Mesenchymal stem cell (in vitro differentiated cells and primary cell): ENCODE measurements around the gene MRPL39.

Experiments used
- DNase-seq: peaks from one replicate; pipeline ENCODE4 v3.0.0-alpha.2; 2013
- H2AFZ ChIP-seq: one replicate; pipeline ENCODE4 v1.6.1; 2013; ENCODE audit warnings: low read depth, mild to moderate bottlenecking, control low read depth, inconsistent platforms, low read length, moderate library complexity
- H2AK5ac ChIP-seq: 2 replicates; pipeline ENCODE4 v1.6.1; 2013; ENCODE audit warnings: low read length, moderate library complexity, mild to moderate bottlenecking, inconsistent platforms; ENCODE audit not compliant: severe bottlenecking
- H2BK120ac ChIP-seq: one replicate; pipeline ENCODE4 v1.6.1; 2013; ENCODE audit warnings: low read depth, mild to moderate bottlenecking, inconsistent platforms, low read length, moderate library complexity
- H2BK12ac ChIP-seq, 2 experiments: one replicate each; pipeline ENCODE4 v1.6.1; 2013; ENCODE audit warnings: inconsistent platforms in 2 of 2, low read length in 2 of 2, mild to moderate bottlenecking in 2 of 2, moderate library complexity in 2 of 2, control low read depth in 1 of 2
- H2BK15ac ChIP-seq: one replicate; pipeline ENCODE4 v1.6.1; 2013; ENCODE audit warnings: mild to moderate bottlenecking, low read depth, inconsistent platforms; ENCODE audit not compliant: poor library complexity, severe bottlenecking
- H2BK5ac ChIP-seq: 2 replicates; pipeline ENCODE4 v1.6.1; 2013; ENCODE audit warnings: low read depth, mild to moderate bottlenecking, low read length, control low read depth, inconsistent platforms; ENCODE audit not compliant: poor library complexity, severe bottlenecking
- H3K14ac ChIP-seq, 2 experiments: one replicate each; pipeline ENCODE4 v1.6.1; 2013; ENCODE audit warnings: inconsistent platforms in 2 of 2, low read length in 2 of 2, control low read depth in 1 of 2, mild to moderate bottlenecking in 1 of 2, moderate library complexity in 1 of 2
- H3K18ac ChIP-seq, 2 experiments: one replicate each; pipeline ENCODE4 v1.6.1; 2013; ENCODE audit warnings: inconsistent platforms in 2 of 2, low read length in 2 of 2, control low read depth in 1 of 2, low read depth in 1 of 2, mild to moderate bottlenecking in 1 of 2
- H3K23ac ChIP-seq, 2 experiments: one replicate each; pipeline ENCODE4 v1.6.1; 2013; ENCODE audit warnings: inconsistent platforms in 2 of 2, low read length in 2 of 2, mild to moderate bottlenecking in 2 of 2, moderate library complexity in 2 of 2, control low read depth in 1 of 2
- H3K27ac ChIP-seq: 2 replicates; pipeline ENCODE4 v1.5.1; 2013; ENCODE audit warnings: mild to moderate bottlenecking, moderate library complexity, low read length, control low read depth, inconsistent platforms; ENCODE audit not compliant: poor library complexity, severe bottlenecking
- H3K27me3 ChIP-seq, 2 experiments: 2 replicates each; pipeline versions ENCODE4 v1.6.1 to v1.7.0; 2013; ENCODE audit warnings: low read length in 2 of 2, mild to moderate bottlenecking in 2 of 2, moderate library complexity in 2 of 2, control low read depth in 1 of 2, inconsistent platforms in 1 of 2; ENCODE audit not compliant: control insufficient read depth in 1 of 2, insufficient read depth in 1 of 2
- H3K36me3 ChIP-seq, 2 experiments: 2 replicates each; pipeline versions ENCODE4 v1.6.1 to v1.7.0; 2013; ENCODE audit warnings: low read length in 2 of 2, control low read depth in 1 of 2, inconsistent platforms in 1 of 2, low read depth in 1 of 2, mild to moderate bottlenecking in 1 of 2; ENCODE audit not compliant: insufficient read depth in 2 of 2, control insufficient read depth in 1 of 2
- H3K4ac ChIP-seq, 2 experiments: one replicate each; pipeline ENCODE4 v1.6.1; 2013; ENCODE audit warnings: inconsistent platforms in 2 of 2, low read length in 2 of 2, mild to moderate bottlenecking in 2 of 2, moderate library complexity in 2 of 2, control low read depth in 1 of 2, low read depth in 1 of 2
- H3K4me1 ChIP-seq: 2 replicates; pipeline ENCODE4 v1.6.1; 2013; ENCODE audit warnings: low read depth, low read length, control low read depth; ENCODE audit not compliant: control insufficient read depth, insufficient read depth
- H3K4me2 ChIP-seq: 2 replicates; pipeline ENCODE4 v1.6.1; 2013; ENCODE audit warnings: low read length, mild to moderate bottlenecking, inconsistent platforms; ENCODE audit not compliant: poor library complexity, severe bottlenecking
- H3K4me3 ChIP-seq, 2 experiments: 2 replicates each; pipeline versions ENCODE4 v1.5.1 to v1.7.0; 2013; ENCODE audit warnings: low read length in 2 of 2, mild to moderate bottlenecking in 2 of 2, control low read depth in 1 of 2, low read depth in 1 of 2; ENCODE audit not compliant: insufficient read depth in 1 of 2
- H3K79me1 ChIP-seq: replicated peaks from 2 replicates; pipeline ENCODE4 v1.6.1; 2013; ENCODE audit warnings: mild to moderate bottlenecking, control low read depth, low read length, inconsistent platforms; ENCODE audit not compliant: poor library complexity, severe bottlenecking
- H3K9ac ChIP-seq: 2 replicates; pipeline ENCODE4 v1.7.0; 2013; ENCODE audit warnings: mild to moderate bottlenecking, low read length, moderate library complexity
- H3K9me3 ChIP-seq: 2 replicates; pipeline ENCODE4 v1.7.0; 2013; ENCODE audit warnings: mild to moderate bottlenecking, low read length; ENCODE audit not compliant: control insufficient read depth
- H4K8ac ChIP-seq: one replicate; pipeline ENCODE4 v1.6.1; 2013; ENCODE audit warnings: inconsistent platforms, mild to moderate bottlenecking, low read length, moderate library complexity
- H4K91ac ChIP-seq: one replicate; pipeline ENCODE4 v1.6.1; 2013; ENCODE audit warnings: mild to moderate bottlenecking, low read length, inconsistent platforms
- WGBS: methylation state at CpG from one replicate; pipeline ENCODE4 v1.1.7; 2013; ENCODE audit warnings: mixed read lengths; 5-methylcytosine and 5-hydroxymethylcytosine counted together

The MRPL39 gene

GRCh38 chr21:25562660-25563059 is 44.6 kb downstream of the MRPL39 start:
- Histone ChIP-seq H3K23ac (no peak overlapping the region), H2BK5ac (no peak overlapping the region), H3K79me1 (peaks cover 5% of the 10 kb centered on the region), H4K8ac (peak overlapping the region; percentile 90), H3K9me3 (no peaks in the 10 kb centered on the region), H2BK15ac (no peak overlapping the region), H3K27ac (no peak overlapping the region), H3K4ac (peak overlapping the region in 1 of 2 experiments; percentile 75), H3K4me2 (peak overlapping the region; percentile 91), H2BK120ac (no peak overlapping the region), H3K27me3 (no peaks in the 10 kb centered on the region), H3K4me3 (peak overlapping the region in 1 of 2 experiments; percentile 80), H3K14ac (no peak overlapping the region), H3K18ac (peak overlapping the region in 1 of 2 experiments; percentile 71), H3K9ac (peak overlapping the region; percentile 80), H3K36me3 (peaks cover 0 to 24% of the 10 kb centered on the region in 2 experiments), H2AFZ (no peak overlapping the region), H2BK12ac (no peak overlapping the region), H3K4me1 (peaks cover 2% of the 10 kb centered on the region), H4K91ac (no peak overlapping the region), H2AK5ac (no peak overlapping the region)
- DNase-seq: no peak
- 62% methylated on average over 9 of the region's 10 CpGs for WGBS

GRCh38 chr21:25561668-25562641 is 45.3 kb downstream of the MRPL39 start:
- Histone ChIP-seq H3K4ac (peak overlapping the region; percentile 53 to 71), H2BK15ac (peak overlapping the region; percentile 99), H3K14ac (no peak overlapping the region), H3K18ac (peak overlapping the region; percentile 89 to 99), H2BK5ac (no peak overlapping the region), H2BK120ac (peak overlapping the region; percentile 77), H3K9me3 (no peaks in the 10 kb centered on the region), H3K27me3 (no peaks in the 10 kb centered on the region), H3K9ac (peak overlapping the region; percentile 80), H3K4me2 (peak overlapping the region; percentile 91), H2BK12ac (peak overlapping the region in 1 of 2 experiments; percentile 73), H2AK5ac (no peak overlapping the region), H3K23ac (peak overlapping the region in 1 of 2 experiments; percentile 31), H3K27ac (no peak overlapping the region), H3K4me3 (peak overlapping the region; percentile 73 to 80), H4K8ac (peak overlapping the region; percentile 90), H3K4me1 (no peaks in the 10 kb centered on the region), H4K91ac (peak overlapping the region; percentile 92), H2AFZ (peak overlapping the region; percentile 86), H3K79me1 (peaks cover 5% of the 10 kb centered on the region), H3K36me3 (peaks cover 0 to 17% of the 10 kb centered on the region in 2 experiments)
- DNase-seq: peak; percentile 79
- WGBS: 10% methylated on average over 74 of the region's 74 CpGs

DNA sequence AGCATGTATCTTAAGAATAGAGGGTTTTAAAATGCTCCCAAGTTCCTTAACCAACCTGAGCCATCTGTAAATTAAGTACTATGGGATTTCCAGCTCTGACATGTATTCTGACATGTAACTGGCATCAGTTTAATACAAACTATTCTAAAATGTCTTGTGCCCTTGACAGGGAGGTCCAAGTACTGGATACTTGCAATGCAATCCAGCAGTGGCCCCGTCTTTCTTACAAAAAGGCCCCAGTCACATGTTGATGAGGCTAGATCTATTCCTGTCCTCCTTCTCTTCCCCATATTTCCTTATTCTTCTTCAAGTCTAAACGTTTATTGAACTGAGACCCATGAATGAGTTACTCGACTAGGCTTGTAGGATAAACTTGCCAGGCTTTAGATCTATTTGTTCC is 46.4 kb downstream of the MRPL39 start:
- no peak overlapping the region for H2AFZ ChIP-seq

DNA sequence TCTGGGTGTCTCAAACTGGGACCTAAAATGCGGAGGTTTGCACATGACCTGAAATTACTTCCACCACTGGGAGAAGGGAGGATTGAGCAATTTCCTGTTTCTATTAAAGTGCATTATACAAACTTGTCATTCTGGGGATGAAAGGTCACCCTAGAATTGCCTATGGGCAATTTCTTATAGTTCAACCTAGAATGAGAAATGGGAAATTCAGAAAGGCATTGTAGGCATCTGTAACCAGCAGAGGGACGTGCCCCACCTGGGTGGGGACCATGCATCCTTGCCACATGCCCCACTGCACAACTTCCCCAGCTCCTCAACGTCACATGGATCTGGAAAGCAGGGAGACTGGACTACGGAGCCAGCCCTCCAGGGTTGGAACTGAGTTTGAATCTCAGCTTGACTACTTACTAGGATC is 47.0 kb downstream of the MRPL39 start:
- no peak overlapping the region for H3K4me2 ChIP-seq
- H2BK5ac ChIP-seq: no peak overlapping the region
- no peak overlapping the region for H3K14ac ChIP-seq
- H2AK5ac ChIP-seq: no peak overlapping the region
- H2AFZ ChIP-seq: no peak overlapping the region
- no peak overlapping the region for H2BK12ac ChIP-seq
- no peak overlapping the region for H4K8ac ChIP-seq
- WGBS: 94% methylated on average over 4 of the region's 4 CpGs
- H3K27me3 ChIP-seq: no peaks in the 10 kb centered on the region
- peaks cover 0 to 1% of the 10 kb centered on the region in 2 experiments for H3K36me3 ChIP-seq
- no peak overlapping the region for H3K23ac ChIP-seq
- H3K4me1 ChIP-seq: no peaks in the 10 kb centered on the region
- H3K18ac ChIP-seq: no peak overlapping the region
- H3K79me1 ChIP-seq: peaks cover 3% of the 10 kb centered on the region
- H3K27ac ChIP-seq: no peak overlapping the region
- no peak overlapping the region for H4K91ac ChIP-seq
- peak; percentile 41 for DNase-seq
- no peak overlapping the region for H2BK120ac ChIP-seq
- no peak overlapping the region for H2BK15ac ChIP-seq
- H3K9ac ChIP-seq: no peak overlapping the region
- no peak overlapping the region for H3K4ac ChIP-seq
- H3K9me3 ChIP-seq: no peaks in the 10 kb centered on the region
- H3K4me3 ChIP-seq: no peak overlapping the region

More for the DNA sequence above, 46.4 kb downstream of the MRPL39 start:
- no peak overlapping the region for H3K23ac ChIP-seq
- H3K9ac ChIP-seq: no peak overlapping the region
- no peak overlapping the region for H3K4me3 ChIP-seq
- H3K9me3 ChIP-seq: no peaks in the 10 kb centered on the region
- H2BK15ac ChIP-seq: no peak overlapping the region
- H3K4me2 ChIP-seq: no peak overlapping the region
- no peak overlapping the region for H2BK120ac ChIP-seq
- WGBS: 85% methylated on average over 3 of the region's 3 CpGs
- H3K18ac ChIP-seq: no peak overlapping the region
- no peak for DNase-seq
- no peak overlapping the region for H4K8ac ChIP-seq
- no peaks in the 10 kb centered on the region for H3K27me3 ChIP-seq
- no peak overlapping the region for H2BK12ac ChIP-seq
- no peak overlapping the region for H3K4ac ChIP-seq
- no peak overlapping the region for H2AK5ac ChIP-seq
- no peak overlapping the region for H3K27ac ChIP-seq
- peaks cover 0 to 7% of the 10 kb centered on the region in 2 experiments for H3K36me3 ChIP-seq
- H3K14ac ChIP-seq: no peak overlapping the region
- no peaks in the 10 kb centered on the region for H3K4me1 ChIP-seq
- H3K79me1 ChIP-seq: peaks cover 3% of the 10 kb centered on the region
- H2BK5ac ChIP-seq: no peak overlapping the region
- no peak overlapping the region for H4K91ac ChIP-seq
